ENCODE results near the gene SPI1.

The SPI1 gene

DNA sequence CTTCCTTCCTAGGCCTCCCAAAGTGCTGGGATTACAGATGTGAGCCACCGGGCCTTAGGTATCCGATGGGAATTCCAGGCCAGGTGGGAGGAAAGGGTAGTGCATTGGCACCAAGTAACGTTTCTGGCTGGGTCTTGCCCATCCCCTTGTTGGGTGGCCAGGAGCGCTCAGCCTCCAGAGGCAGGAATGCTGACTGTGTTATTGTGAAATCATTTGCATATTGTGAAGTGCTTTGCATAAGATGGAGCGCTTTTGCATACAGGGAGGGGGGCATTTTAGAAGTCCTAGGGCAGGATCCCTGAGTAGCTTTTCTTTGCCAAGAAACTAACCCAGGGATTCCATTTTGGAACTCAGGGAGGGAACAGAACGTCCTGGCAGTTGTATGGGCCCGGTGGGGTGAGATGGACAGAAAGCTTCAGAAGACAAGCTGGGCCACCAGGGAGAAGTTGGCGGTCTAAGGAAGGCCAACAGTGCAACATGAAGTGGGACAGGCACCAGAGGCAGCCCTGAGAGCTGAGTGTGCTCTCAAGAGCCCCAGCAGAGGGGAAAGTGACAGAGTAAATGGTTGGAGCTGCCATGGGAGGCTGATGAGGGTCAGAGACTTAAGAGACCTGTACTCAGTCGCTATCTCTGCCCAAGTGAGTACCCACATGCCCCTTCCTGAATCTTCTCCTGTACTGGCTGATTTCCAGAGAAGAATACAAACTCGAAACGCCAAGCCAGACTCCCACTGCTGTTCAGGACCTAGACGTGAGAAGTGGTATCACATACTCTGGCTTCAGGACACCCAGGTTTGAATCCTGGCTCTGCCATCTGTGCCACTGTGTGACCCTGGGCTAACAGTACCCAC lies 28.8 kb upstream of the SPI1 start:
- no peak for DNase-seq (ENCODE audit: low read depth)

- no peak for DNase-seq (ENCODE audit: low read depth)
These were observed 25.2 kb upstream of the SPI1 start for GRCh38 chr11:47403571-47403970.

DNA sequence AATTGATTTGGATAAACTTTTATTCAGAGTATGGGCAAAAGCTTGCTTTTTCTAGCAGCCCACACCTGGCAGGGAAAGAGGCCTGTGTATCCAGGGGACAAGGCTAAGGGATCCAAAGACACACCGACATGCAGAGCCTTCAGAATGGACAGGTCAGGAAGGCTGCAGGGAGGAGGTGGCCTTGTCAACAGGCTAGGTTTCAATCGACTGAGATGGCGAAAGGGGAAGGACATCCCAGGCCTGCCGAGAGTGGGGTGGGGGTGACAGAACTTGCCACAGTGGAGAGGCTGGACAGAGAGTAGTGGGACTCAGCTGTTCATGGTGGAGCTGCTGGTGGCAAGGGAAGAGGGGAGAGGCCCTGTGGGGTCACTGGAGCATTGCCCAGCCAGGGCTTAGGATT lies 24.8 kb upstream of the SPI1 start:
- no peak for DNase-seq (ENCODE audit: low read depth)

GRCh38 chr11:47400768-47401279 lies 22.5 kb upstream of the SPI1 start:
- no peak for DNase-seq (ENCODE audit: low read depth)

GRCh38 chr11:47399860-47400767 lies 21.8 kb upstream of the SPI1 start:
- DNase-seq (ENCODE audit: low read depth) = no peak

DNA sequence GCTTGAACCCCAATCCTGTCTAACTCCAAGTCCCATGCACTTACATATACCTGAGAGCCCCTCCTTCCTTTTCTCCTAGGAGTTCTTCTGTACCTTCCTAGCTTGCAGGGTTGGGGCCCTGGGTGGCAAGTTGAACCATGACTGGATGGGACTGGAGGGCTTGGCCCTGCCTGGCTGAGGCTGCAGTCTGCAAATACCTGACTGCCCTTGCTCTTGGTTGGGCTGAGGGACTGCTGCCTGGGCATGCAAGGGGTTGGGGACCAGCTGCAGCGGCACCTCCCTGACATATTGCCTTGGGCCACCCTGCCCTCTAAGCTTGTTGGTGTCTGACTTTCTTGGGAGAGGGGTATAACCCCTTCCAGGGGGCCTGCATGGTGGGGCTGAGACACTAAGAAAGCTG lies 20.2 kb upstream of the SPI1 start:
- DNase-seq (ENCODE audit: low read depth) = no peak

GRCh38 chr11:47398011-47398410 lies 19.7 kb upstream of the SPI1 start:
- no peak for DNase-seq (ENCODE audit: low read depth)

GRCh38 chr11:47396049-47396320 lies 17.6 kb upstream of the SPI1 start:
- no peak for DNase-seq (ENCODE audit: low read depth)

DNA sequence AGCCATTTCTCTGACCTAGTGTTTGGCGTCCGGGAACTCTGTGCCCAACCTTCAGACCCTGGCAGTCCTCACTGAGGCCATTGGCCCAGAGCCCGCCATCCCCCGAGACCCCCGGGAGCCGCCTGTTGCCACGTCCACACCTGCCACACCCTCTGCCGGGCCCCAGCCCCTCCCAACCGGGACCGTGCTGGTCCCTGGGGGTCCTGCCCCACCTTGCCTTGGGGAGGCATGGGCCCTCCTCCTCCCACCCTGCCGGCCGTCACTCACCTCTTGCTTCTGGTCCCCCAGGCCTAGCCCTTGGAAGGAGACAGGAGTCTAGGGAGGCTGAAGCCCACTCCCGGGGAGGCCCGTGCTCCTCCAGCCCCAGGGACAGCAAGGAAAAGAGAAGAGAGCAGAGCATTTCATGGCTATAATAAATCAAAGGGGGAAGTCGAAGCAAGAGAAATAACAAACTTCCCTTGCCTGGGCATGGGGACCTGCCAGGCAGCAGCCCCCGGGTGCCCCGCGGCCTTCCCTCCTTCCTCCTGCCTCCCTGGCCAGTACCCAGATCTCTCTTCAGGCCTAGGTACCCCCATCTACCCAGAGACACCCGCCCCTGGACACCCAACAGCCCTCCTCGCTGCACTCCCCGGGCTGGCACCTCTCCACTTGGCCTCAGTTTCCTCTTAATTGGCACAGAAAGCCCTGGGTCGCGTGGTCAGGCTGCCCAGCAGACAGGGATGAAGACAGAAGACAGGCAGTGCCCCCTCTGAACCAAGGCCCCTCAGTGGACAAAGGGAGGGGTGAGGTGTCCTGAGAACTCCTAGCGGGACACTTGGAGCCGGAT lies 17.1 kb upstream of the SPI1 start:
- no peak for DNase-seq (ENCODE audit: low read depth)

DNA sequence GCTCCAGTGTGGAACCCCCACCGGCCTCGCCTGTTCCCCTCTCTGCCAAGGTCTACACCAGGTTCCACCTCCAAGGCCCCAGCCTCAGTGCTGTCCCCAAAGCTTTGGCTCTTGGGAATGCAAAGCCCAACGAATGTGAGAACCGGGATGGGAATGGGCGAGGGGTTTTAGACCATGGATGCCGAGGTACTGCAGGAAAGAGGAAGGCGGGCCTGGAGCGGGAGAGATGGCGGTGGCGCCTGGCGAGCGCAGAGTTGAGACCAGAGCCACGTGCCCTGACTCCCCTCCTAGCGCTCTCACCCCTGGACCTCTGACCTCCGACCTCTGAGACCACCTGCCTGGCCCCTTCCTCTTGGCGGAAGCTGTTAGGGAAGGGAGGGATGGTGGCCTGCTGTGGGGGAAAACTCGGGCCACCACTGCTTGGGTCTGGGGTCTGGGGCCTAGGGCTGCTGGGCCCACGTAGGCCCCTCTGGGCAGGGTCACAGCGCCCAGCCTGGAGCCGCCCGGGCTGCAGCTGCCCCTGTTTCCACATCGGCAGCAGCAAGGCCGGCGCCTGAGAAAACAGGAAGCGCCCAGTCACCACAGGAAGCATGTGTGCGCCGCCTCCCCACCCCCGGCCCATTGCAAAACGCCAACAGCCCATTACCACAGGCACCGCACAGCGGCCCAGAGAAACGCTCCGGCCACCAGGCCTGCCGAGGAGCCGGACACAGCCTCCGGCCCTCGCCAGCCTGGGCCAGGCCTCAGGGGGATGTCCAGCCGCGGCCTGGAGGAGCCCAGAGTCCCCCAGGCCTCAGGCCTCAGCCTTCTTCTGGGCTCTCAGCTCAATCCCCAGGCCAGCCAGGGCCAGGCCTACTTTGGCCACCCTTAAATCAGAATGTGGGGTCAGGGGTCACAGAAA lies 16.2 kb upstream of the SPI1 start:
- peak; percentile 30 for DNase-seq (ENCODE audit: low read depth)

DNA sequence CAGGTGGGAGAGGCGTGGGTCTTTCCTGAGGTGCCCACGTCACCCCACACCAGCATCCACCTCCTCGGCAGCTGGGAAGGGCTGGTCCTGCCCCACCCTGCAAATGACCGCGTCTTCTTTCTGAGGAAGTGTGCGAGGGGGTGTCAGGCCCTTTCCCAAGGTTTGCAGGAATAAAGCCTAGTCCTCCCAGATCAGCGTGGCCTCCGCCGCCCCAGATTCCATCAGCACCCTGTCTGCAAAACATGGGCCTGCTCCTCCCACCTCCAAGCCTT lies 15.6 kb upstream of the SPI1 start:
- DNase-seq (ENCODE audit: low read depth) = no peak

- DNase-seq (ENCODE audit: low read depth) = no peak
These were observed 15.1 kb upstream of the SPI1 start for GRCh38 chr11:47393163-47394049.

- no peak for DNase-seq (ENCODE audit: low read depth)
These were observed 14.3 kb upstream of the SPI1 start for GRCh38 chr11:47392546-47393162.

GRCh38 chr11:47391711-47392432 lies 13.5 kb upstream of the SPI1 start:
- no peak for DNase-seq (ENCODE audit: low read depth)

- no peak for DNase-seq (ENCODE audit: low read depth)
These were observed 12.8 kb upstream of the SPI1 start for GRCh38 chr11:47391077-47391583.

DNA sequence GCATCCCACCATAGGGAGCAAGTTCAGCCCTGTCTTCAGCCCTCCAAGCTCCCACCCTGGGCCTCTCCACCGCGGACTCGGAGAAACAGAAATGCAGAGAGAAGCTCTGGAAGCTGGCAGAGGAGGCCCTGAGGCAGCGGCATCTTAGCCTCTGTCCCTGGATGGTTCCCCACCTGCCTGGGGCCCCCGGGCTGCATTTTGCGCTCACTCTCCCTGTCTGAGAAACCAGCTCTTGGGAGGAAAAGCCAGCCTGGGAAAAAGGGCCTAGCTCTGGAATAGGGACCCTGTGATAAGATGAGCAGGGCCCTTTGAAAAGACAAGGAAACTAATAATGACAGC lies 12.0 kb upstream of the SPI1 start:
- DNase-seq (ENCODE audit: low read depth) = no peak

GRCh38 chr11:47389577-47390421 lies 11.5 kb upstream of the SPI1 start:
- no peak for DNase-seq (ENCODE audit: low read depth)

Measured in stimulated activated CD4-positive, alpha-beta T cell treated with anti-CD3 and anti-CD28 coated beads, Interleukin-2, amount 100 ng/mL, for 4 hours (primary cell).